Activated T-helper 1 cell treated with Interleukin-2 at 50 U/mL for 16 hours (primary cell): ENCODE measurements around the gene CEP44.
"Not testable (repeated sequence)": the region's sequence is repeated elsewhere in the genome, so short reads cannot be mapped to it uniquely, and the experiment has no call there.

Experiments
- DNase-seq: peaks from one replicate; pipeline ENCODE4 v3.0.0-alpha.2; 2020; ENCODE audit warnings: low read depth

Gene CEP44

DNA sequence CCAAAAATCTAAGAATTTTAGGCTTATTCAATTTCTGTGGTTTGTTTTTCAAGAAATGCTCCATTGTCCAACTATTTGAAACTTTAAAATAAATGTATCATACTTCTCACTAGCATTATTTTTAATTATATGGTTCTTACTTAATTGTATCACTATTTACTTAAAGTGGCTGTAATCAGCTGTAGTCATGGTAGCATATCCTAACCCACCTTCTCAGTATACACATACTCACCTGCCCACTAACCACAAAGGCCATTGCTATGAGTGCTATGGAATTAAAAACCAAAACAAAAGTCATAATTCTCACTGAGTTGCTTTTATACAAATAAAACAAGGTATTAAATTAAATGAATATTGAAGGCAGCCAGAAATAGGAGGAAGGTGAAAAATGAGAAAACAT is 5.2 kb upstream of the CEP44 start:
- DNase-seq: no peak

GRCh38 chr4:174279433-174280155 is 4.1 kb upstream of the CEP44 start:
- DNase-seq: no peak

DNA sequence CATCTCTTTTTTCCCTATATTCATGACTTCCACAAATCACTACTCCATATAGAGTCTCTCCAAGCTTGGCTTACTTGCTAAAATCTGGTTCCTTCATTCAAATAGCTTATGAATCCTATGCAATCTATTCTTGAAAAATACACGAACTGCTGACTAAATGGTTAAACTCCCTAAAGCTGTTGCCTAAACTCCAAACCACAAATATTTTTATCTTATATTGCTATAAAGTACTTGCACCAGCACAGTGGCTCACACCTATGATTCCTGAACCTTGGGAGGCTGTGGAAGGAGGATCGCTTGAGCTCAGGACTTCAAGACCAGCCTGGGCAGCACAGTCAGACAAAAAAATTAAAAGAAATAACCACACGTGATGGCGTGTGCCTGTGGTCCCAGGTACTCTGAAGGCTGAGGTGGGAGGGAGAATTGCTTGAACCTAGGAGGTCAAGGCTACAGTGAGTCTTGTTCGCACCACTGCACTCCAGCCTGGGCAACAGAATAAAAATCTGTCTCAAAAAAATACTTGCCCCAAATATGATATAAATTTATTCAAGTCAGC is 2.5 kb upstream of the CEP44 start:
- DNase-seq: no peak

GRCh38 chr4:174281901-174282300 is 1.8 kb upstream of the CEP44 start:
- DNase-seq: no peak

GRCh38 chr4:174282836-174283506 is 740 bp upstream of the CEP44 start:
- DNase-seq: peak; percentile 64

DNA sequence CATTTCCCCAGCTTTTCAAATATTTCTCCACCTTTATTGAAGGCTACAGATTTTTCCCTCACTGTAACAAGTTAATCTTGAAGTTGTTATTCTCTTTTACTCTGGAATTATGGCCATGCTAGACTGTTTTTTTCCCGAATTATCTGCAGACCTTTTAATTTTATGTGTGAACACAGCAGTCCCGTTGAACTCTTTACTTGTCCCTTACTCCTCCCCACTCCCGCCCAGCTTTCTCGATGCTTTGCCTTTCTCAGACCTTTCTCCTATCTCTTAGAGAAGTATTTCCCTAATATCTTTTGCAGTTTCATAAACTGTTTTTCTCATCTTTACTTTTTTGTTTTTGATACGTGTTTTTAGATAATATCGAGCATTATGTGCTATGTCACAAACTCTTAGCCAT is 776 bp downstream of the CEP44 start:
- no peak for DNase-seq

DNA sequence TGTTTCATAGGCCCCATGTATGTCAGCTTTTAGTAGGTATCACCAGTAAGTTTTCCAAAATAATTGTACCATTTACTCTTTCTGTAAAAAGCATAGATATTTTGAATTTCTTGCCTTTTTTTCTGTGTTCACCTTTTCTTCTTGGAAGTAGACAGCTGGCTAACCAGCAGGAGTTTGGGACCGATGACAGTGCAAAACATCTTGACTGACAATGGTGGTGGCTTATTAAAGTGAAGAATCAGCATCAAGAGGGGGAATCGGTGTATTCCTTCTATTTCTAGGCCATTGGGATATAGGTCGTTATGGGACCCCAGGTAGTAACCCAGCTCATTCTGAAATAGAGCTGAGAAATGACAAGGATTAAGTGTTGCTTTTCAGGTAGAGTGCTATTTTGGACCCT is 3.2 kb downstream of the CEP44 start:
- no peak for DNase-seq

DNA sequence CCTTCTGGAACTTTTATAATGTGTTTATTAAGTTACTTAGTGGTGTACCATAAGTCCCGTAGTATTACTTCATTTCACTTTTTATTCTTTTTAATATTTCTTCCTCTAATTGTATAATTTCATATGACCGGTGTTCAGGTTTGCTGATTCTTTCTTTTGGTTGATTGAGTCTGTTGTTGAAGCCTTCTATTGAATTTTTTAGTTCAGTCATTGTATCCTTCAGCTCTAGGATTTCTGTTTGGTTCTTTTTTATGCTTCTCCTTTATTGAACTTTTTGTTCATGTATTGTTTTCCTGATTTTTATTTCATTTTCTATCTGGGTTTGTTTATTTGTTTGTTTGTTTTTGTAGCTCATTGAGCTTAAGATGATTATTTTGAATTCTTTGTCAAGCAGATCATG is 8.8 kb downstream of the CEP44 start:
- no peak for DNase-seq

- DNase-seq: not testable (repeated sequence)
Observed at GRCh38 chr4:174294641-174295040, 10.9 kb downstream of the CEP44 start.

DNA sequence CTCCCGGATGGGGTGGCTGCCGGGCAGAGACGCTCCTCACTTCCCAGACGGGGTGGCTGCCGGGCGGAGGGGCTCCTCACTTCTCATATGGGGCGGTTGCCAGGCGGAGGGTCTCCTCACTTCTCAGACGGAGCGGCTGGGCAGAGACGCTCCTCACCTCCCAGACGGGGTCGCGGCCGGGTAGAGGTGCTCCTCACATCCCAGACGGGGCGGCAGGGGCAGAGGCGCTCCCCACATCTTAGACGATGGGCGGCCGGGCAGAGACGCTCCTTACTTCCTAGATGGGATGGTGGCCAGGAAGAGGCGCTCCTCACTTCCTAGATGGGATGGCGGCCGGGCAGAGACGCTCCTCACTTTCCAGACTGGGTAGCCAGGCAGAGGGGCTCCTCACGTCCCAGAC is 11.4 kb downstream of the CEP44 start:
- DNase-seq: not testable (repeated sequence)

DNA sequence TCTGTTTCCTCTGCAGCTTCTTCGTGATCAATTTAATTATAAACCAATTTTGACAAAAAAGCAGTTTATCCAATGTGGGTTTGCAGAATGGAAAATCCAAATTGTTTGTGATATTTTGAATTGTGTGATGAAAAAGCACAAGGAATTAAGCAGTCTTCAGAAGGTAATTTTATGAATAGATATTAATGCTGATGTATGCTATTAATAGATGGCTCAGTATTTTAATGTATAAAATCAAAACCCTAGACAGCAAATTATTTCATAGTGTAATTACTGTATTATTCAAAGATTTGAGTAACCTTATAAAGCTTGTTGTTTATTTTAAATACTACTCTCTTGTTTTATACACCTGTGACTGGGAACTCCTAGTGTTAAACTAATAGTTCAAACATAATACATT is 20.0 kb downstream of the CEP44 start:
- no peak for DNase-seq

DNA sequence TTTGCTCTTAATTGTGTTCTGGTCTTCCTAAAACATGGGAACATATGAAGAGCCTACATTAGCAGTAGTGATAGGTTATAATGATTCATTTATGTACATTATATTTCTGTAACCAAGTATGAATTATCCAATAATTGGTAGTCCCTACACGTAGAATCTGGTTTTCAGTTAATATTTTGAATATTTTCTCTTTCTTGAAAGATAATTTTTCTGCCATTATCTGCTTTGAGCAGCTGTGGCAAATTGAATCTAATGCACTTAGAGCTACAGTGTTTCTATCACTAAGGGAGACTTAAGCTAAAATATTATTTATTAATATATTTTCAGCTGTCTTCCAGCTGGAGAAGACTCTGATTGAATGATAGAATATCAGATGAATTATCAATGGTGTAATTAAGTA is 21.0 kb downstream of the CEP44 start:
- no peak for DNase-seq

DNA sequence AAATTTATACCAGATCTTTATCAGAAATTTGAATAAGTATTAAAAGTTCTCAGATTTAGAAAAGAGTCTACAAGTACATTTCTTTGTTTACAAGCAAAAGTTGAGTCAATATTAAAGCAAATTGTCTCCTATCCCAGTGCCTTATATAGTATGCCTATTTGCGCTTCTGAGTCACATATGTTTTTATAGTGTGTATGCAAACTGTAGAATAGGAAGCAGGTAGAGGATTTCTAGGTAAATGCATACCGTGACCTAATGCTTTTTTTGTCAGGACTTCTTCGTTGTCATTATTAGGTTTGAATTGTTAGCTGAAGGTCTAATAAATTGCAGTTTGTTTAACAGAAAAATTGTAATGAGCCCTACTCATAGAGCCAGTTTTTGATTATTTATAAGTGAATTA is 22.2 kb downstream of the CEP44 start:
- no peak for DNase-seq

GRCh38 chr4:174307694-174308093 is 24.0 kb downstream of the CEP44 start:
- DNase-seq: no peak

GRCh38 chr4:174312993-174313392 is 29.3 kb downstream of the CEP44 start:
- no peak for DNase-seq

DNA sequence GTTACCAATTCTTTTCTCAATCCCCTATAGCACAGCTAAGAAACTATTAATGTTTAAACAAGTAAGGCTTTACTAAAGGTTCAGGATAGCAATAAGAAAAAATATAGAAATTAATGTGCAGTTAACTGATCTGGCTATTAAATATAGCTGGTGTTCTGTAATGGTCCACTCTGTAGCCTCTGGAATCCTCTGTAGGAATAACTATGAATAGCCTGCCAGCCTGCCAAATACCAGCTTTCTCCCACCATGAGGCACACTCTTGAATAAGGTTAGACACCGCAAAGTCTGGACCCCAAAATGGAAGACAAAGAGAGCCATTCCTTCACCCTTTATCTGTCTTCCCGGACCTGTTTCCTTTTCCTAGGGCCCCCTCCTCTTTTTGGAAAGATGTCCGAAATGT is 30.6 kb downstream of the CEP44 start:
- no peak for DNase-seq

DNA sequence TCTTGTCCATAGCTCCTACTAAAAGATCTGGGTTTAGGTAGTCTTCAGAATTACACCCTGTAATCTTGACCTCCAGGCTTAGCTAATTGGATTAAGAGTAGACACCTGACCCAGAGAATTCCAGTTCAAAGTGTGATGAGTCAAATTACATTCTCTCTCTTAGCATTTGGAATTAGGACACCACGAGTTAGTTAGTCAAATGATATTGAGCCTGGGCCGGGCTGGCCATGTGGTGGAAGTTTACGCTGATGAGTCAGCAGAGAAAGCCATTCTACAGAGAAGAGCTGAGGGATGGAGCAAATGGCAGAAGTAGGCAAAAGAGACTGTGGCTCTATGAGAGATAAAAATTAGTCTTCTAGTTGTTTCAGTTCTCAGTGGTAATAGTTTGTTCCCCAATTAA is 31.1 kb downstream of the CEP44 start:
- DNase-seq: no peak

DNA sequence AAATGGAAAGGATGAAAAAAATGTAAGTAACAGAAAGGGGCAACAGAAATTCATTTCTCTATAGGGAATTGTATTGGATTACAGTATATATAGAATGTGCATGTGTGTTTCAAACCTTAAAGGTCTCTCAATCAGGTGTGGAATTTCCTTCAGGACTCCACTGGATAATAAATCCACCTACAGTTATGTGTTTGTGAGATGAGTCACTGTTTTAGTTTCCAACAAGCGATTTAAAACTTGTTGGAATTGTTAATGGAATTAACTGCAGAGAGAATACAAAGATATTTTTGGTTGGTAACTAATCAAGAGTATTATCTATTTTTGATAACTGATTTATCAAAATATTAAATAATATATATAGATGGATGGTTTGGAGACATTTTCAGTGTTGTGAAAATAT is 32.8 kb downstream of the CEP44 start:
- no peak for DNase-seq

GRCh38 chr4:174316954-174317353 is 33.2 kb downstream of the CEP44 start:
- no peak for DNase-seq

DNA sequence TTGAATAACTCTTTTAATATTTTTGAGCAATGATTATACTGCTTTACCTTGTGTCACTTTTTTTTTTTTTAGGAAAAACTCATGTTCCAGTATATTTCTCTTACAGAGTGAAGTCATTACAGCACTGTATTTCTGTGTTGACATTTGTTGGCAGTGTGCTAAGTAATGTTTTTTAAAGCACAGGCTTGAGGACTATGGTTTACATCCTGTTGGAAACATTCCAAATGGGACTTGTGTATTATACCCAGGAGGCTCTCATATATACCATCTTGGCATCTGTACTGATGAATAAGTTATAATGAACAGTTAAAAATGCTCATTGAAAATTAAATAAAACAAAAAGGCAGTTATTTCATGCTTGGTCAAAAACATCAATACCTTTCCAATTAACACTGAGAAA is 33.8 kb downstream of the CEP44 start:
- no peak for DNase-seq

GRCh38 chr4:174318829-174319764 is 35.4 kb downstream of the CEP44 start:
- DNase-seq: no peak

GRCh38 chr4:174320494-174321199 is 36.9 kb downstream of the CEP44 start:
- DNase-seq: no peak
